Left cardiac atrium (tissue), 4 donors: ENCODE measurements around the gene LRP2. TPM values are rescaled to one million over a fixed set of nuclear protein-coding genes. Genes with fewer than 3 reads are reported as not detected.

Experiments
- ATAC-seq, 2 donors: fragments of 200-7000 bp; cut with Tn5 transposase; one replicate each; pipeline ENCODE4 v1.9.1; 2020; ENCODE audit warnings: mild to moderate bottlenecking in 2 of 2, moderate library complexity in 2 of 2
- DNase-seq: peaks from one replicate; pipeline ENCODE4 v3.0.0-alpha.2; 2020
- intact Hi-C, 2 donors: fragments of 100-400 bp; cut with DNase I; formaldehyde crosslinking; loops; one replicate each; pipeline versions ENCODE4 v1.14.1 to v1.15.1; 2022 to 2023
- total RNA-seq, 2 donors: library from RNA; stranded (reverse); fragmentation: NEBNext Ultra II Directional; extraction: Animal tissue kit (Norgen Biotek cat#: 25700); gene quantifications; one replicate each; pipeline ENCODE4 v1.2.1, GENCODE V29; 2021
- donor health status: DM: no; HTN: yes; CAD: no.
- donor health status: DM: no; HTN: yes; CAD: no; lungs with severe emphysema.
- donor health status: DM: yes; HTN: yes; CAD: no.
- donor health status: Dilated cardiomyopathy.

LRP2 gene
- total RNA-seq, 2 donors from 2014 or later: 1.8 to 2.9 TPM

DNA sequence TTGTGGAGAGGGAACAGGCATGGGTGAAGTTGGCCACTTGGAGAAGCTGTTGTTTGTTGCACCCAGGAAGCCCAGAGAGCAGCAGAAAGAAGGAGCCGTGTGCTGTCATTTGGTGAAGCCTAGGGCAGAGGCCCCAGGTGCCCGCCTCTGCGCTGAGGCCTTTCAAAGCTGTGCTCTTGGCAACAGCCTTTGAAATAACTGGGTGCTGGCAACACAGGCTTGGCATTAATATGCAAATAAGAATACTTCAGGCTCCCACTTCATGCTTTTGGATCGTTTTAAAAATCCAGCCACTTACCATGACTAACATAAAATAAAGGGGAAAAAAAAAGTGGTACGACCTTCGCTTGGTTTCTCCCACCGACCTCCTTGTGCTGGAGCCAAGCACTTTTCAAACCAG, 251.9 kb downstream of the LRP2 start:
- intact Hi-C loops: loop anchor here in 1 of 2 donors (5.0 kb wide), 1 partner anchor 112 kb away; no protein-coding TSS in a partner anchor
- DNase-seq (no peak), ATAC-seq (no peak)

DNA sequence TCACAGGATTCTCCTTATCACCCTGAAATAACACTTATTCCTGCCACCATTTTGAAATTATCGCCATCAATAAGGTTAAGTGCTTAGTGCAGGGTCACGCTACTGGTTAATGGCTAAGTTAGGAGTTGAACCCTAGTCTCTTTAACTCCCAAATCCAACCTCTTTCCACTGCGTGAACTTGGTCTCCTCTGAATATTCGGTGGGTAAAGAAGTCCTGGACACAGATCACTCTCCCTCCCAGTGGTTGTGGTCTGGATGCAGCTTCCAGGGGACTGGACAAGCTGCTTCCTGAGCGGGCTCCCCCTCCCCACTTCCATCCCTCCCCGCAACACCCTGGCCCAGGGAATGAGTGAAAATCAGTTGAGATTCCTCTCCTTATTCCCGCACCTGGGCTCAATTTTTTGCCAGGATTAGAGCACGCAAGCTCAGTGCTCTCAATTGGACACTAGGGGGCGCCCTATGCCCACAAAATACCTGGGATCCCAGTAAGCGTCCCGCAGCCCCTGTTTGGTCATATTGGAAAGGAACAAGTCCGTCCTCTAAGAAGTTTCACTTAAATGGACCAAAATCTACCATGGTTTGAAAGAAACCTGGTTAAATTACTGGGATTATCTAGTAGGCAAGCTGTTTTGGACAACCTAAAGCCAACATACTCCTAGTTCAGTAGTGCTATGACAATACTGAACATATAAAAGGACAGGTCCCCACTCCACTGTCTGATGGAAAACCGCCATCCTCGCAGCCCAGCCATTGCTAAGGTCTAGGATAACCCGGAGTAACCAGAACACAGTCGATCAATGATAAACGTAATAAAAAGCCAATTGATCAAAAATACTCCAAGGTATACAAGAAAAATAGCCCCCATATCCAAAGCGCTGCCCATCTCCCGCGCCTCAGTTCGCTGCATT, 252.6 kb downstream of the LRP2 start:
- intact Hi-C loops: loop anchor here in 1 of 2 donors (5.0 kb wide), 1 partner anchor 113 kb away; no protein-coding TSS in a partner anchor
- DNase-seq (peak; percentile 79), ATAC-seq (peak; percentile 76 to 84)

DNA sequence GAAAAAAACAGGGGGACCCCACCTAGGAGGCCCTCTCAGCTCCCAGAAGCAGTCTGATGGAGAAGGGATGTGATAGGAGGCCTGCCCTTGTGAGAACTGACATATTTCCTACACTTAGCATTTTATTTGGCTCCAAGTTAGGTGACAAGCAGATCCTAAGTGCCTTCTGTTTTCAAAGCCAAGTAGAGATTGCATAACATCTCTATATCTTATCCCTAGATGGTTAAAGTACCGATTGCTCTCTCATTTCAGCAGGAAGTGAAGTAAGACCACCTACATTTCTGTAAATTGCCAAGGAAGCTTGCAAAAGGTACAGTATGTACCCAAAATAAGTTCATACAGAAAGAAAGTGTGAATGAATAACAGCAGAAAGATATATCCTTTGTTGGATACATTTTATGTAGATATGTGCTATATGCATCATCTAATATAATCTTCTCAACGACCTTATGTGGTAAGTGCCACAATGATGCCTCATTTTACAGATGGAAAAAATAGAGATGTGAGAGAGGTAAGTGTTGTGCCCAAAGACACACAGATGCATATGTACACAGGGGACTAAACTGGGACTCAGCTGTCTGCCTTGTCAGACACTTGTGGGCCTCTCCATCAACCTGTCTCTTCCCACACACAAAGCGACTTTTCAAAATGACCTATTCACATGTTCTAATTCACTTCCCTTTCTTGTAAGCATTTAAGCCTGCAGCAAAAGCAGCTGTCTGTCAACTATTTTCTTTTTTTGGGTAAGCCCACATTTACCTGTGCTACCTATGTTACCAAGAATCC, 254.0 kb downstream of the LRP2 start:
- ATAC-seq (peak in 1 of 2 donors; percentile 6), DNase-seq (no peak)
- intact Hi-C loops: no loop called here

DNA sequence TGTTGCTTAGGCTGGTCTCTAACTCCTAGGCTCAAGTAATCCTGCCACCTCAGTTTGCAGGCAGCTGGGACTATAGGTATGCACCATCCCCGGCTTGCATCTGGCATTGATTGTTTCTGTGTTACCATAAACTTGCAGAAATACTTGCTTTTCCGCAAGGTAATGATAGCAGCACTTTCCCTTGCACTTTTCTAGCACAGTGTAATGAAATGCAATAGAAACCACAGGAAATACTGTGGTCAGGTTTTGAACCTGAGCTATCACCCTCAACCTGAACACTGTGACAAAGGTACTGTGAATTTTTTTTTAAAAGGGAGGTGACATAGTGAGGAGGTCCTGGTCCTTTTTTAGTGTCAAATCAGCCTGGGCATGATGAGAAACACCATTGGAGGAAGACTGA, 254.7 kb downstream of the LRP2 start:
- no peak for DNase-seq
- intact Hi-C loops: no loop called here
- ATAC-seq: peak; percentile 23 to 55

DNA sequence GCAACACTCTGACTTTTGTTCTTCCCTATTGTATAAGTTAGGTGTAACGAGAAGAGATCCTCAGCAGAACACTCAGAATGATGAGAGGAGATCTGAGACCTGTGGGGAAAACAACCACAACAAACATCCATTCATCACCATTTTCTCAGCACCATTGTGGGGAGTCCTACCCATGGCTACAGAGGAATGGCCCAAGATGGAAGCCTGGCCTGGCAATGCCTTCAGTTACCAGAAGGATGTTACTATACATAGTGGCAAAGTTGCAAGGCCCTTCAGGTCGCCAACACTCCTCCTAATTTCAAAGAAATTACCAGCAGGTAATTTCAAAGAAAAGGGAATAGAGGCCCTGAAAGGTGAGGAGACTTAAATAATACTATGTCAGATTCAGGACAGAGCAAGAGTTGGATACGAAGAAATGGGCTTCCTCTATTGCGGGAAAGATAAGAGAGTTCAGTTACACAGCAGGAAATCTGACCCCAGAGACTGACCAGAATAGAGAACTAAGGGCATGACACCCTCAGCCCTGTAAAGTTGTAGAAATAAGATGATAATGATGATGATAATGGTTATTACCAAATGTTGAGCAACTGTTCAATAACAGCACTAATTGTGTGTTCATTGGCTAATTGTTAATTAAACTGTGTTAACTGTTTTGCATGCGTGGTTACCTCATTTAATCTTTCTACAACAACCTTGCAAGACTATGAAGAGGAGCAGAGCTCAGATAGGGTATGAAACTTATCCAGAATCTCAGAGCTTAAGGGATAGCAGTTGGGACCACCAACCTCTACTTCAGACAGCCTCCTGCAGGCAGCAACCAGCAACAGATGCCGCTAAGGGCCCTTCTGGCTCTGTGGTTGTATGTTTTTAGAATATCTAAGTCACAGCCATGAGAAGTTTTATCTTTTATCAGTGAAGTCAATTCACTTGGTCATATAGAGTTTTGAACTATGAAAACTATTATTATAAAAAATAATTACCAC, 255.5 kb downstream of the LRP2 start:
- intact Hi-C loops: no loop called here

DNA sequence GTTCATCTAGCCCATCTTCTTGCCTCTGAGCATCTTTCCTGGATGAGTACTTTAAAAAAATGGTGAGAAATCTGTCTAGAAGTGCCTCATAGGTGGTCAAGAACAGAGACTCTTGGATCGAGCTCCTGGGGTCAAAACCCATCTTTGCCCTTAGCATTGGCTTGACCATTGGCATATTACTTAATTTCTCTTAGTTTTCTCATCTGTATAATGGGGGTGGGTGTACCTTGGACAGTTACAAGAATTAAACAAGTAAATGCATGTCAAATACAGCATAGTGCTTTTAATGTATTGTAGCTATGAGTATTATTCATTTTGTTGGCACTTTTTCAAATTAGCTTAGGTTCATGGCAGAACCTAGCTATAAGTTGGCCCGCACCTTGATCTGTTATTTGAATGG, 256.2 kb downstream of the LRP2 start:
- DNase-seq: no peak
- intact Hi-C loops: no loop called here
- ATAC-seq: no peak

More for the DNA sequence above, 255.5 kb downstream of the LRP2 start:
- ATAC-seq (no peak), DNase-seq (no peak)

DNA sequence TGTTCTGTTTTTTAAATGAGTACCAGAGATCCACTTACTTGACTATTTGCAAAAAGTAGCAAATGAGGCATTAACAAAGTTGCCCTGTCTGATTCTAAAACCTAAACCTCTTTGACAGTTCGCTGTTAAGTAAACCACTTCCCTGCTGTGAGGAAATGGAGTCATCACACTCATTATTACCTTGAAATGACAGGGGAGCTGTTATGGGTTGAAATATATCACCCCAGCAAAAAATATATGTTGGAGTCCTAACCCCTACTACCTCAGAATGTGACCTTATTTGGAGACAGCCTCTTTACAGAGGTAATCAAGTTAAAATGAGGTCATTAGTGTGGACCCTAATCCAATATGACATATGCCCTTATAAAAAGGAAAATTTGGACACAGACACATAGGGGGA, 256.9 kb downstream of the LRP2 start:
- intact Hi-C loops: no loop called here
- ATAC-seq: no peak
- no peak for DNase-seq

DNA sequence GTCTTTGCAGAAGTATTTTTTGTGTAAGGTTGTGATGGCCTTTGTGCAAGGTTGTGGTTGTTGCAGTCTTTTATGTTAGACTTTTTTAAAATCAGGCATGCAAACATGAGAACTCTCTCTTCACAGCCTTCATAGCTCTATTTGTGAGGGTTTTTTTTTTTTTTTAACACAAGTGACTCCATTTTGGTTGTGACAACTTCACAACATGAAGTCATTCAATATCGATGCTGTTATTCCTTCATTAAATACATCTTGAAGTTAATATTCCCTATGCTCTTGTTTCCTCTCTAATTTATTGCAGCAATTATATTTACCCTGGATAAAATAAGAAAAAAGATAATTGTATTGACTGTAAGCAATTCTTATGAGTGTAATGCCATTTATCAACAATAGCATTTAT, 257.5 kb downstream of the LRP2 start:
- ATAC-seq: no peak
- DNase-seq: no peak
- intact Hi-C loops: no loop called here

DNA sequence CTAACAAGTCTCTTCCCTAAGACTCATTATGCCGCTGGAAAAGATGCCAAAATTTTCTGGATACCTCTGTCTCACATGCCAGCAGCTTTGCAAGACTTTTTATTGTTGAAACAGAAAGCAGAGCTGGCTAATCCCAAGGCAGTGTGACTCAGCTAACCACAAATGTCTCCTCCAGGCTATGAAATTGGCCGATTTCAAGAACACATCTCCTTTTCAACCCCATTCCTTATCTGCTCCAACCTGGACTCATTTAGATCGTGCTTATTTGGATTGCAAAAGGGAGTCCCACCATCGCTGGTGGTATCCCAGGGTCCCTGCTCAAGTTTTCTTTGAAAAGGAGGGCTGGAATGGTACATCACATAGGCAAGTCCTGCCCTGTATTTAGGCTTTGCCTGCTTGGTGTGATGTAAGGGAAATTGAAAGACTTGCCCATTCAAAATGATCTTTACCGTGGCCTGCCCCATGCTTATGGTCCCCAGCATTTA, 266.7 kb downstream of the LRP2 start:
- DNase-seq: no peak
- peak; percentile 32 to 80 for ATAC-seq
- intact Hi-C loops: no loop called here

DNA sequence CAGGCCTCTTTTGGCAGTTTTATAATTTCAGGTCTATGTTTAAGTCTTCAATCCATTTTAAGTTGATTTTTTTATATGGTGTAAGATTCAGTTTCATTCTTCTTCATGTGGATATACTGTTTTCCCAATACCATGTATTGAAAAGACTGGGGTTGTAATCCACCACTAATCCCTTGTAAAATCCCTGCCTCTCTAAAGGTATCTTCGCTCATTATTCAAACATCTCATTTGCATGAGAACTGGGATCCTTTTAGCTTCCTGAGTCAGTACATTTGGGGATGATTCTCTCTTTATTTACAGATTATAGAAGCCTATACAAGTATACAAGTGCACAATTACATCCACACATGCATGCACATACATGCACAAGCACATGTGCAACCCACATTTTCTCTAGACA, 267.7 kb downstream of the LRP2 start:
- intact Hi-C loops: no loop called here

DNA sequence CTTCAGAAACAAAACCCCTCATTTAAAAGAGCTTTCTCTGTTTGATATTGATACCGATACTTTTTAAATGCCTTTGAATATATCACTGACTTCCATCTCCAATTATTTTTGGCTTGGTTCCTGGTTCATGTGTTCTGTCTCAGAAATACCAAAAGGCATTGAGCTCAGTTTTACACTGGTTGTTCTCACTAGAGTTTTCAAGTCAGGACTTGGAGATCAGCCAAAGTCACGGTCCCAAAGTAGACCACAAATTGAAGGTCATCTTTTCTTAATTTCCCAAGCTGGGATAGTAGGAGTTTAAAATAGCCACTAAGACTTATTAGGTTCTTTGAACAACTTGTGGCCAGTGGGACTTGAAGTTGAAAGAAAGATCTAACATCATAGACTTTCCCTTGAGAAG, 268.8 kb downstream of the LRP2 start:
- no peak for ATAC-seq
- intact Hi-C loops: no loop called here

More for the DNA sequence above, 267.7 kb downstream of the LRP2 start:
- ATAC-seq: no peak
- no peak for DNase-seq

DNA sequence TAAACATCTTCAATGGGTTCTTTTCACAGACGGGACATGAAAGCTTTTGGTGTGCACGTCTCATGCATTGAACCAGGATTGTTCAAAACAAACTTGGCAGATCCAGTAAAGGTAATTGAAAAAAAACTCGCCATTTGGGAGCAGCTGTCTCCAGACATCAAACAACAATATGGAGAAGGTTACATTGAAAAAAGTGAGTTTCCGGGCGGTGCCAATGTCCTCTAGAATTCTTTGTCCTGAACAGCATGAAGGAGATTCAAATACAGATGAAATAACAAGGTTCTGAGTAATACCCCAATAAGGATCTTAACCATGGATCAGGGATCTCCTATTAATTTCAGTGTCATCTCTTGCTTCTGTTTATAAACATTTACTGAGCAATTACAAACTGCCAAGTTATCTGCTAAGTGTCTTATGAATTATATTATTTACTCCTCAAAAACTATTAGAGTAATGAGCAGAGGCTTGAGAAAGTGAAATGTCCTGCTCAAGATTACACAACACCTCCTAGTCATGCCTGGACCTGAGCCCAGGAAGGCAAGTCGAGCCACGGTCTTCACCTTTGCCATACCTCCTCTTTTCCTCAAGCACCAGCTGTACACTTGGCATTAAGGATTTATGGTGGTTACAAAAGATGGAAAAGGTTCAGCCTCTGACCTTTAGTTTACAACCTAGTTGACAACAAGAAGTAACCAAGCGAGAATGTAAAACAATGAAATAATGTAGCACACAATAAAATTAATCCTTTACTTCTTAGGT, 270.4 kb downstream of the LRP2 start:
- intact Hi-C loops: no loop called here
- no peak for DNase-seq

More for the DNA sequence above, 268.8 kb downstream of the LRP2 start:
- DNase-seq: no peak

DNA sequence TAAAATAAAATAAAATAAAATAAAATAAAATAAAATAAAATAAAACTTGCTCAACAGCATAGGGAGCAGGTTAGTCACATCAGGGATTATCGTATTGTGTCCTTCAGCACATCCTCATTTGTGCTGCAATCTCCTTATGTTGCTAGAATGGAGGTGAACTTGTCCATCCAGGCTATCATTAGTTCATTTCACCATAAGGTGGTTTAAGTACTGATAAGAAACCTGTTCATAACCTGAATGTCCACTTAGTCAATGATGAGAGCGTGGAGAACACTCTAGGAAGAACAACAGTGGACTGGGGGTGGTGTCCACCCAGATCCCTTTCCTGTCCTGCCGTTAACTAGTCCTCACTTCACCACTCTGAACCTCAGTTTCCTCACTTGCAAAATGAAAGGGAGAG, 271.1 kb downstream of the LRP2 start:
- intact Hi-C loops: no loop called here
- ATAC-seq: no peak

More for the DNA sequence above, 270.4 kb downstream of the LRP2 start:
- peak; percentile 55 to 61 for ATAC-seq

DNA sequence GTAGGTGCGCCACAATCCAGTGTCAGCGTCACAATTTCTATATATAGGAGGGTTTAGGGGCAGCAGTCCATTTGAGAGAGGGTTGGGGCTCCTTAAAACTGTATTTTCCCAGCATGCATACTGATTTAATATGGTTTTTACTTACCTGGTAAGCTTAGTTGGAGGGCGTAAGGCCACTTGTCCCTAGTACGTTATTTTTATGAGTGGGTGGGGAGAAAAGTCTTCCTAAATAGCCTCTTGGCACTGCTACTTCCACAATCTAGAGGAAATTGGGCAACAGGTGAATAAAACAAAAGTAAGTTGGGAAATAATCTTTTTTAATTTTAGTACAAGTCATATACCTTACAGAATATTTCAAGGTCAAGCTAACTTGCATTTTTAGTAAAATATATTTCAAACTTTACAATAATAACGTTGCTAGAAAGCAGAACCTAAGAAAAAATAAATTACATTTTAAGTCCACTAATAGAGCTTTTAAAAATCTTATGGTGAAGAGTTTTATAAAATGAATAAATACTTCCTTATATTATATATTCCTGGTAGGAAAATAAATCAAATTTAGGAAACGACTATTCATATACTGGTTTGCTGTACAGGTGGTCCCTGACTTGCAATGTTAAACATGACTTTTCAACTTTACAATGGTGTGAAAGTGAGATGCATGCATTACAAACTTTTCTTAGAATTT, 272.1 kb downstream of the LRP2 start:
- ATAC-seq: no peak
- intact Hi-C loops: no loop called here
- DNase-seq: no peak

More for the DNA sequence above, 271.1 kb downstream of the LRP2 start:
- no peak for DNase-seq

DNA sequence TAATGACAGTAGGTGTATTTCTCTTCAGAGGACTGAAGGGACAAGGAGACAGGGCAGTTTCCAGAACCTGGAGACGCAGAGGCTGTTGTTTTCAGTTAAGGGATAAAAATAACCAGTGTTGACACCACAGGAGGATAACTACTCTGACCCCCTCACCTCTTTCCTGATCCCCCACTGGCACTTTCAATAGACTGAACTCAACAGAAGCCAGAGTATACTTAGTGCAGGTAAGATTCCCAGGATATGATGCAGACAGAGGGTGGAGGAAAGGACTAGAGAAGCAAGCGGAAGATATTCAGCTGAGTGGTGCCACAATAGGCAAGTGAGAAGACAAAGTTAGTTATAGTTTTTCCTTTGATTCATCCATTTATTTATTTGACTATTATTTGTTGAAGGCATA, 273.2 kb downstream of the LRP2 start:
- ATAC-seq: no peak
- DNase-seq: no peak
- intact Hi-C loops: loop anchor here in 1 of 2 donors (5.0 kb wide), 1 partner anchor 122 kb away; no protein-coding TSS in a partner anchor

DNA sequence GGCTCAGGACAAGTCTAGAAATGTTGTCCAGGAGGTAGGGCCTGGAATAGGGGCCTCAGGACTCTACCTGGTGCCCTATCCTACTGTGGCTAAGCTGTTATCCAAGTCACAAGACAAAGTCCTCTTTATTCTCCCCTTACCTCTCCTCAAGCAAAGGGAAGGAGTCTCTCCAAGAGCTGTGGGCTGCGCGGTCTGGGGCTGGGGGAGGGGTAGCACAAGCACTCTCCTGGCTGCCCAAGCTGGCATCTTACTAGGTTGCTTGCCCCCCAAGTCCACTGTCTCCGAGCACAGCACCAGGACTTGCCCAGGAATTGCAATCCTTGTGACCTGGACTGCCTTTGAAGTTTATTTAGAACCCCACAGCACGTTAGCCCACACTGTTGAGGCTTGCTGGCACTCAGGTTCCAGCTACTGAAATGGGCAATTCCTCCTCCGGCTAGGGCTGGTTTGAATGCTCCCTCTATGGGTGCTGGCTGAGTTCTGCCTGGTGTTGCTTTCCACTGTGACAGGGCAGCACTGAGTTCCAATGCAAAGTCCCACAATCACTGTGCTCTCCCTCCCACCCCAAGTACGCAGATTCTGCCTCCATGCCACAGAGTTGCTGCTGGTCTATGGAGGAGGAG, 274.5 kb downstream of the LRP2 start:
- ATAC-seq (peak; percentile 18 to 70), DNase-seq (no peak)
- intact Hi-C loops: loop anchor here in 1 of 2 donors (5.0 kb wide), 1 partner anchor 121 kb away; no protein-coding TSS in a partner anchor
